Activated CD4-positive, alpha-beta T cell treated with anti-CD3 and anti-CD28 coated beads, Interleukin-2, amount 10 ng/mL, durations not matched to agents 7 days and 5 days (primary cell): ENCODE measurements around the gene LILRB4. TPM values are rescaled to one million over a fixed set of nuclear protein-coding genes. Genes with fewer than 3 reads are reported as not detected.
"Not testable (repeated sequence)": the region's sequence is repeated elsewhere in the genome, so short reads cannot be mapped to it uniquely, and the experiment has no call there.

Source experiments
- CTCF ChIA-PET: fragments of 350-600 bp; sonication (Branson Sonifier 250); formaldehyde crosslinking; loops from one replicate; lab custom pipeline; 2021; ENCODE audit warnings: antibody characterized with exemption; lab: Charles Lee
- POLR2A ChIA-PET: fragments of 350-600 bp; sonication (Branson Sonifier 250); formaldehyde crosslinking; loops from one replicate; lab custom pipeline; 2021; ENCODE audit warnings: antibody characterized with exemption; lab: Charles Lee
- DNase-seq: peaks from one replicate; pipeline ENCODE4 v3.0.0-alpha.2; 2020
- H3K27ac Mint-ChIP-seq: one replicate; pipeline ENCODE4 v1.8.0; 2021; ENCODE audit warnings: mild to moderate bottlenecking, moderate library complexity, mixed read lengths
- H3K27me3 Mint-ChIP-seq: one replicate; pipeline ENCODE4 v1.8.0; 2021; ENCODE audit warnings: mixed read lengths
- H3K36me3 Mint-ChIP-seq: one replicate; pipeline ENCODE4 v1.8.0; 2021; ENCODE audit warnings: low read depth, mixed read lengths
- H3K4me1 Mint-ChIP-seq: one replicate; pipeline ENCODE4 v1.8.0; 2021; ENCODE audit warnings: mixed read lengths
- H3K4me3 Mint-ChIP-seq: one replicate; pipeline ENCODE4 v1.8.0; 2021; ENCODE audit warnings: mild to moderate bottlenecking, moderate library complexity, mixed read lengths
- H3K9me3 Mint-ChIP-seq: one replicate; pipeline ENCODE4 v1.8.0; 2021; ENCODE audit warnings: mixed read lengths
- total RNA-seq, 2 experiments: library from RNA; stranded (reverse); gene quantifications; one replicate each; pipeline ENCODE4 v1.2.3, GENCODE V29; 2021

The LILRB4 gene
- not detected for total RNA-seq

DNA sequence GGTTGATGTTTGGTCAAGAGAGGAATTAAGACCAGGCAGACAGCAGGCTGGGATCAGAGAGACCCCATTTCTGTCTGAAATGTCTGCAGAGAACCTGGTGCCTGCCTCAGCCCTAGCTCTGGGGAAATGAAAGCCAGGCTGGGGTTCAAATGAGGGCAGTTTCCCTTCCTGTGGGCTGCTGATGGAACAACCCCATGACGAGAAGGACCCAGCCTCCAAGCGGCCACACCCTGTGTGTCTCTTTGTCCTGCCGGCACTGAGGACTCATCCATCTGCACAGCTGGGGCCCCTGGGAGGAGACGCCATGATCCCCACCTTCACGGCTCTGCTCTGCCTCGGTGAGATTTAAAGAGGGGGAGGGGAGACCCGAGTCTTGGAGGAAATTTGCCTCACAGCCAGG is at the start of gene LILRB4:
LILRB4 (plus strand) TSS at position 256 of the 400 bp plus-strand sequence; CDS start at position 305, 49 bp downstream.
- POLR2A ChIA-PET = no interaction called here
- Mint-ChIP-seq H3K36me3 (no peaks in the 10 kb centered on the region), H3K27ac (no peak within 1 kb of the TSS), H3K4me3 (no peak within 1 kb of the TSS), H3K9me3 (no peaks in the 10 kb centered on the region), H3K4me1 (no peaks in the 10 kb centered on the region), H3K27me3 (peaks cover 13% of the 10 kb centered on the region)
- CTCF ChIA-PET = no interaction called here
- no peak for DNase-seq

DNA sequence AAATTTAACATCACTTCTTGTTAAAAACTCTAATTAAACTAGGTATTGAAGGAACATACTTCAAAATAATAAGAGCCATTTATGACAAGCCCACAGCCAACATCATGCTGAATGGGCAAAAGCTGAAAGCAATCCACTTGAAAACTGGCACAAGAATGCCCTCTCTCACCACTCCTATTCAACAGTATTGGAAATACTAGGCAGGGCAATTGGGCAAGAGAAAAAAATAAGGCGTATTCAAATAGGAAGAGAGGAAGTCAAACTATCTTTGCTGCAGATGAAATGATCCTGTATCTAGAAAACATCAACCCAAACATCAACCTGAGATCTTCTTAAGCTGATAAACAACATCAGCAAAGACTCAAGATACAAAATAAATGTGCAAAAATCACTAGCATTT is 48.1 kb upstream of the LILRB4 start:
- ChIA-PET POLR2A (no interaction called here), CTCF (no interaction called here)
- Mint-ChIP-seq H3K36me3 (no peaks in the 10 kb centered on the region), H3K4me3 (no peak overlapping the region), H3K27ac (no peak overlapping the region), H3K4me1 (no peaks in the 10 kb centered on the region), H3K27me3 (peaks cover 17% of the 10 kb centered on the region), H3K9me3 (no peaks in the 10 kb centered on the region)
- no peak for DNase-seq

DNA sequence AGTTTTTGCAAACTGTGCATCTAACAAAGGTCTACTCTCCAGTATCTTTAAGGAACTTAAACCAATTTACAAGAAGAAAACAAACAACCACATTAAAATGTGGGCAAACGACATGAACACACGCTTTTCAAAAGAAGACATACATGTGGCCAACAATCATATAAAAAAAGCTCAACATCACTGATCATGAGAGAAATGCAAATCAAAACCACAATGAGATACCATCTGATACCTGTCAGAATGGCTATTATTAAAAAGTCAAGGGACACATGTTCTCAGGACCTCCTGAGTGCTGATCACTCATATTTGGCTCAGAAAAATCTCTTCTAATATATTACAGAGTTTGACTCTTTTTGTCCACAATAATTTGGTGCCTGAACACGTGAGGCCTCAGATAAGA is 46.7 kb upstream of the LILRB4 start:
- Mint-ChIP-seq H3K9me3 (no peaks in the 10 kb centered on the region), H3K27me3 (peaks cover 20% of the 10 kb centered on the region), H3K36me3 (no peaks in the 10 kb centered on the region), H3K4me3 (no peak overlapping the region), H3K27ac (no peak overlapping the region), H3K4me1 (no peaks in the 10 kb centered on the region)
- POLR2A ChIA-PET = no interaction called here
- DNase-seq = no peak
- CTCF ChIA-PET = interaction anchor here (1.3 kb wide), 1 partner anchor 116 kb away, joined by 3 read pairs; no protein-coding TSS in a partner anchor

DNA sequence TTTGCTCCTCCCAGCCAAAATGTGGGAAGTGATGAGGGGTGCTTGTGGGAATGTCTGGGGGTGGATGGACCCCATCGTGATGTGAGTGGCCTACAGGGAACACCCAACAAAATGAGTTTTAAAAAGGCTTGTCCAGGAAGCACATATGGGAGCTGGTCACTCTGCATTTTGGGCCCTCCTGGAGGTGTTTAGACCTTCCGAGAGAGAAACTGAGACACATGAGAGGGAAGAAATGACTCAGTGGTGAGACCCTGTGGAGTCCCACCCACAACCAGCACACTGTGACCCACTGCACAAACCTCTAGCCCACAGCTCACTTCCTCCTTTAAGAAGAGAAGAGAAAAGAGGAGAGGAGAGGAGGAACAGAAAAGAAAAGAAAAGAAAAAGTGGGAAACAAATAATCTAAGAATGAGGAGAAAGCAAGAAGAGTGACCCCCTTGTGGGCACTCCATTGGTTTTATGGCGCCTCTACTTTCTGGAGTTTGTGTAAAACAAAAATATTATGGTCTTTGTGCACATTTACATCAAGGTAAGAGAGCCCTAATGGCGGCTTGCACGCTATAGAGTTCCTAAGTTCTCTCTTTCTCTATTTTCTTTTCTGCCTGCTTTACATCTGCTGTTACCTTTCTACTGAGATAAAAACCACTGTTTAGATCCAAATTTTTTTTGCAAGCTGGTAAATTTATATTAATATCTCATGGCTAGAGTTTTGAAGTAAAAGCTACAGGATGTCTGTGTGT is 45.8 kb upstream of the LILRB4 start:
- POLR2A ChIA-PET = no interaction called here

DNA sequence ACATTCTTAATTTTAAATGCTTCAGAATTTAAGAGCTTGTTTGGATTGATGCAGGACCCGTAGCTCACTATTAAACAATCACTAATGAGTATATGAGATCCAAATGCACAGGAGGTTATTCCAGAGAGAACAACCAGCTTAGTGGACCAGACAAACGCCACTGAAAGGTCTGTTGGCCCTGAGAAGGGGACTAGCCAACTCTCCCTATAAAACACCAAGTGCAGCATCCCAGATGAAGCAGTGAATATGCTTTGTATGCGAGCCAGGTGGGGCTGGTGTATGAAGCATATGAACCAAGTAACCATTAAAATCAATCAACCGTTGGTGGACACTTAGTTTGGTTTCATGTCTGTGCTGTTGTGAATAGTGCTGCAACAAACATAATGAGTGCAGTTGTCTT is 42.3 kb upstream of the LILRB4 start:
- Mint-ChIP-seq H3K36me3 (no peaks in the 10 kb centered on the region), H3K4me3 (no peak overlapping the region), H3K4me1 (peaks cover 2% of the 10 kb centered on the region), H3K27me3 (peaks cover 29% of the 10 kb centered on the region), H3K27ac (no peak overlapping the region), H3K9me3 (no peaks in the 10 kb centered on the region)
- ChIA-PET CTCF (no interaction called here), POLR2A (no interaction called here)
- no peak for DNase-seq

More for the DNA sequence above, 45.8 kb upstream of the LILRB4 start:
- CTCF ChIA-PET = interaction anchor here (1.3 kb wide), 1 partner anchor 117 kb away, joined by 3 read pairs; no protein-coding TSS in a partner anchor
- Mint-ChIP-seq H3K9me3 (no peaks in the 10 kb centered on the region), H3K27ac (no peak overlapping the region), H3K4me3 (no peak overlapping the region), H3K36me3 (no peaks in the 10 kb centered on the region), H3K27me3 (peaks cover 27% of the 10 kb centered on the region), H3K4me1 (no peaks in the 10 kb centered on the region)
- DNase-seq = no peak

DNA sequence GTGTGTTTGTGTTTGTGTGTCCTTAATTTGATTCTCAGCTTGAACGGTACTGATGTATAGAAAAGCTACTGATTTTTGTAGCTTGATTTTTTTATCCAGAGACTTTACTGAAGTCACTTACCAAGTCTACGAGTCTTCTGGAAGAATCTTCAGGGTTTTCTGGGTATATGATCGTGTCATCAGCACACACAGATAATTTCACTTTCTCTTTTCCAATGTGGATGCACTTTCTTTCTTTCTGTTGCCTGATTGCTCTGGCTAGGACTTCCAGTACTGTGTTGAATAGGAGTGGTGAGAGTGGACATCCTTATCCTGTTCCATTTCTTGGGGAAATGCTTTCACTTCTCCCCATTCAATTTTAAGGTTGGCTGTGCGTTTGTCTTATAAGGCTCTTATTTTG is 40.4 kb upstream of the LILRB4 start:
- Mint-ChIP-seq H3K27me3 (peaks cover 24% of the 10 kb centered on the region), H3K9me3 (no peaks in the 10 kb centered on the region), H3K4me1 (peaks cover 2% of the 10 kb centered on the region), H3K36me3 (no peaks in the 10 kb centered on the region), H3K4me3 (no peak overlapping the region), H3K27ac (no peak overlapping the region)
- ChIA-PET CTCF (no interaction called here), POLR2A (no interaction called here)
- no peak for DNase-seq

DNA sequence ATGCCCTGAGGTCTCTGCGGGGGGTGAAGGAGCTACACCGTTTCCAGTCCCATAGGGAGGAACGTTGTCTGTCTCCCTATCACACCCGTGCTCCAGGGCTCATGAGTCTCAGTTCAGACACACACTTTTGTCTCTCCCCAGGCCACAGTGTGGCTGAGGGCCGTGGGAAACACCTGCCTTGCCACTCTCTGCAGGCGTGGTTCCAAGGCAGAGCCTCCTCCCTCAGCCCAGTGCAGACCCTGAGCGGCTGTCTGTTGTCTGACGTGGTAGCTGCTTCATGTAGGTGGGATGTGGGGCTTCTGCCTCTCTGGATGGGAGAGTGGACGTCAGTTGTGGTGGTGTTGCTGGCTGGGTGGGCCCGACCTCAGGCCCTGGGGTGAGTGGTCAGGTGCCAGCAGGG is 38.6 kb upstream of the LILRB4 start:
- H3K4me3 Mint-ChIP-seq, CTCF ChIA-PET, H3K9me3 Mint-ChIP-seq, H3K36me3 Mint-ChIP-seq, H3K27ac Mint-ChIP-seq, DNase-seq, POLR2A ChIA-PET, H3K4me1 Mint-ChIP-seq: not testable (repeated sequence)
- H3K27me3 Mint-ChIP-seq = peaks cover 26% of the 10 kb centered on the region

DNA sequence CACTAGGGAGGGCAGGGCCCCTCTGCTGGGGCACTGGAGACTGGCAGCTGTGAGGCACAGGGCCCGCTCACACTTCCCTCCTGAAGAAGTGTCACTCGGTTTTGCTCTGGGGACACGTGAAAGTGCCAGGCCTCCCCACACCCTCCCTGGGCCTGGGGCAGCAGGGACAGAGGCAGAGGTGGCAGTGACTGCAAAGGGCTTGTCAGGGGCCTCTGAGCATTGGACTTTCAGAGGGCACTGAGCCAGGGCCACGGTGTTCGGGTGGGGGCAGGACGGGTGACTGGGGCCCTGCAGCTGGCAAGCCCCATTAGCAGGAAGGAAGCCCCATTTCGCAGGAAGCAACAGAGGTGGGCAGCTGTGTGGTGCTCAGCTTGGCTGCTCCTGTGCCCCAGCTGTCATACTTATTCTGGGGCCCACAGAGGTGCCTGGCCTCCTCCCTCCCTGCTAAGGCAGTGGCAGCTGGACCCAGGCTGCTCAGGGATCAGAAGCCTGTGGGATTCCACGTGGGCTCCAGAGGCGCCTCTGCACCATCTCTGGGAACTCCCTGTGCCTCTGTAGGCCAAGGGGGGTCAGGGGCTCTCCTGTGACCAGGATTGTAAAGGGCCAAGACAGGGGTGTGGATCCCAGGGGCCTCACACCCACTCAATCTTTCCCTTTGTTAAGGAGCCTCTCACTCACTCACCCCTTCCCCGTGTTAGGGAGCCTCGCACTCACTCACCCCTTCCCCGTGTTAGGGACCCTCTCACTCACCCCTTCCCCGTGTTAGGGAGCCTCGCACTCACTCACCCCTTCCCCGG is 37.7 kb upstream of the LILRB4 start:
- H3K4me3 Mint-ChIP-seq, H3K36me3 Mint-ChIP-seq, H3K27ac Mint-ChIP-seq, H3K4me1 Mint-ChIP-seq, H3K9me3 Mint-ChIP-seq, POLR2A ChIA-PET, CTCF ChIA-PET, DNase-seq: not testable (repeated sequence)
- H3K27me3 Mint-ChIP-seq = peaks cover 22% of the 10 kb centered on the region

DNA sequence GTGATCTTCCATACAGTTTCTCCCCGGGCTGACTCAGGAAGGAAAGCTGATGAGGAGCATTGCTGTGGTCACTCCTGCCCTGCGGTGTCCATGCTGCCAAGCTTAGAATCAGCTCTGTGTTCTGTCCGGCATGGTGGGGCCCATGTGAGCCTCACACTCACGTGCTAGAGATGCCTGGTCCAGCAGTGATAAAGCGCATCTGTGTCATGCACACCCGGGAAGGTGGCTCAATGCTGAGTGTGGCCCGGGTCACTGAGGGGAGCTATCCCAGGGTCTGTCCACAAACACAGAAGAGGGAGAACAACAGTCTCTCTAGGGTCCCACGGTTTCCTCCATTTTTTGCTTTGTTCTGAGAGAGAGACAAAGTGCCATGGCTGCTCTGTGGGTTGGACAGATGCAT is 36.0 kb upstream of the LILRB4 start:
- ChIA-PET CTCF (interaction anchor here (0.5 to 1.8 kb wide), 2 partner anchors 16 to 187 kb away, joined by 3 to 7 read pairs; no protein-coding TSS in a partner anchor), POLR2A (no interaction called here)
- Mint-ChIP-seq H3K9me3 (no peaks in the 10 kb centered on the region), H3K4me3 (no peak overlapping the region), H3K36me3 (no peaks in the 10 kb centered on the region), H3K4me1 (peaks cover 3% of the 10 kb centered on the region), H3K27ac (no peak overlapping the region), H3K27me3 (peaks cover 20% of the 10 kb centered on the region)
- no peak for DNase-seq

DNA sequence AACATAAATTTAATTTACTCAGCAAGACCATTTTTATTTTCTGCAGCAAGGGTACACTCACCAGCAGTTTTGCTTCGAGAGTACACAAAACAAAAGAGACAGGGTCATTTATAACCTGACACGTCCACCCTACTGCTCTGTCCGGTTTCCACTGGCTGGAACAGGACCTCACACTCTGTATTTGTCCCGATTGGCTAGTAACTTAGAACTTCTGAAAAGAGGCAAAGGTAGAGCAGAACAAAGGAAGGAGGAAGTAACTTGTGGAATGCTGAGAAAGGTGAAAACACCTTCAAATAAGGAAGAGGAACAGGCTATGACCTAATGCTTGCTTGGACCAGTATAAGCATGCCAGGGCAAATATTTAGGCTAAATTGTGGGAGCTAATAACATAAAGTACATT is 34.9 kb upstream of the LILRB4 start:
- DNase-seq, H3K4me1 Mint-ChIP-seq, H3K27ac Mint-ChIP-seq, POLR2A ChIA-PET, H3K9me3 Mint-ChIP-seq, H3K4me3 Mint-ChIP-seq, H3K36me3 Mint-ChIP-seq: not testable (repeated sequence)
- CTCF ChIA-PET = interaction anchor here (1.8 kb wide), 1 partner anchor 17 kb away, joined by 7 read pairs; no protein-coding TSS in a partner anchor
- H3K27me3 Mint-ChIP-seq = peaks cover 14% of the 10 kb centered on the region

DNA sequence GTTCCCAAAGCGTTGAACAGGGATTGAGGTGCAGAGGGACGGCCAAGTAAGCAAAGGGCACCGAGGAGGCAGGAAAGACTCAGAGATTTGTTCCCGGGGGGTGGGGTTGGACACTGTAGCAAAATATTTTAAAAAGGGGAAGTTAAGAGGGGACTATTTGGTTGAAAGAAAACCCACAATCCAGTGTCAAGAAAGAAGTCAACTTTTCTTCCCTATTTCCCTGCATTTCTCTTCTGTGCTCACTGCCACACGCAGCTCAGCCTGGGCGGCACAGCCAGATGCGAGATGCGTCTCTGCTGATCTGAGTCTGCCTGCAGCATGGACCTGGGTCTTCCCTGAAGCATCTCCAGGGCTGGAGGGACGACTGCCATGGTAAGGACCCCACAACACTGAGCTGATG is 32.5 kb upstream of the LILRB4 start, which contains the start of gene LILRB1:
LILRB1 (plus strand) TSS at position 223 of the 400 bp plus-strand sequence. CDS start 590 bp downstream, outside the sequence.
- H3K36me3 Mint-ChIP-seq, CTCF ChIA-PET, H3K4me3 Mint-ChIP-seq, POLR2A ChIA-PET, DNase-seq, H3K4me1 Mint-ChIP-seq, H3K9me3 Mint-ChIP-seq, H3K27ac Mint-ChIP-seq, H3K27me3 Mint-ChIP-seq: not testable (repeated sequence)

DNA sequence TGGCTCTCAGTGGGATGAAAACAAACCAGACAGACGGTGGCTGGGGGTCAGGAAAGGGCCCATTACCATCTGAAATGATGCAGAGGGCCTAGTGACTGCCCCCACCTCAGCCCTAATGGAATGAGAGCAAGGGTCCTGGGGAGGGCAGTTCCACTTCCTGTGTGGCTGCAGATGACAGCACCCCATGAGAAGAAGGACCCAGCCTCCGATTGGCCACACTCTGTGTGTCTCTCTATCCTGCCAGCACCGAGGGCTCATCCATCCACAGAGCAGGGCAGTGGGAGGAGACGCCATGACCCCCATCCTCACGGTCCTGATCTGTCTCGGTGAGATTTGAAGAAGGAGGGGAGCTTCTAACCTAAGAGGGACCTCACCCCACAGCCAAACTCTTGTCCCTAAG is 32.0 kb upstream of the LILRB4 start:
- POLR2A ChIA-PET = no interaction called here
- Mint-ChIP-seq H3K4me3 (no peak overlapping the region), H3K36me3 (no peaks in the 10 kb centered on the region), H3K4me1 (peaks cover 2% of the 10 kb centered on the region), H3K9me3 (no peaks in the 10 kb centered on the region), H3K27me3 (peaks cover 7% of the 10 kb centered on the region), H3K27ac (no peak overlapping the region)
- DNase-seq = no peak
- CTCF ChIA-PET = no interaction called here
